ENCODE results near the gene GRIA3. TPM values are rescaled to one million over a fixed set of nuclear protein-coding genes. Genes with fewer than 3 reads are reported as not detected.

GRIA3 gene
- total RNA-seq, 1 experiment from 2014 or later: not detected

DNA sequence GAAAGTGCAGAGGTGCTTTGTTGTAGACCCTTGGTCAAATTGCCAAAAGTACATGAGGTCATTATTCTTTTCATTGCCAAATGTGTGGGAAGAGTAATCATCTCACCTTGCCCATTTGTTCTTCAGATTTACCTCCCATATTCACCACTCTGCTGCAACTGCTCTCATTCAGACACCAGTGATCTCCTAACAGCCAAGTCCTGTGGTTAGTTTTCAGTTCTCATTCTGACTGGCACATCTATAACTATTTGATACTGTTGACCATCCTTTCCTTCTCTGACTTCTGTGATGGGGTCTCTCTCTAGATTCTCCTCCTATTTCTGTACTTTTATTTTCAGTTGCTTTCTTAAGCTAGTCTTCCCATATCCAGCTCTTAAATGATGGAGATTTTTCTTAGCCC lies 39.8 kb downstream of the GRIA3 start:
- no peak overlapping the region for H2AFZ ChIP-seq (ENCODE audit: low read length)
- H3K27me3 ChIP-seq (ENCODE audit: low read length): no peaks in the 10 kb centered on the region
- ATAC-seq: no peak
- no peak overlapping the region for H3K27ac ChIP-seq (ENCODE audit: low read length)
- no peaks in the 10 kb centered on the region for H3K9me2 ChIP-seq (replicated peaks; ENCODE audit: low read length)
- TF ChIP-seq CTCF (conservative IDR thresholded peaks at IDR 0.05; ENCODE audit: low read depth, low read length) (no peak), EZH2phosphoT487 (IDR thresholded peaks at IDR 0.05; ENCODE audit: borderline replicate concordance, low read length) (no peak), EZH2 (IDR thresholded peaks at IDR 0.05; ENCODE audit: low read length, unreplicated experiment) (no peak)
- ChIA-PET CTCF (no interaction called here), POLR2A (ENCODE audit: unreplicated experiment) (no interaction called here)
- no TSS peak for BruUV-seq (replicated peaks)
- no peak overlapping the region for H3K4me2 ChIP-seq (ENCODE audit: low read length)
- H3F3A ChIP-seq (ENCODE audit: low read length, unreplicated experiment): no peaks in the 10 kb centered on the region
- H3K79me2 ChIP-seq (ENCODE audit: low read length): no peaks in the 10 kb centered on the region
- H3K4me1 ChIP-seq (ENCODE audit: insufficient read depth, low read length): no peaks in the 10 kb centered on the region
- no peaks in the 10 kb centered on the region for H3K9me3 ChIP-seq (ENCODE audit: low read length)
- no peak overlapping the region for H3K4me3 ChIP-seq (ENCODE audit: low read length)
- H3K9ac ChIP-seq (ENCODE audit: low read length): no peak overlapping the region
- H4K20me1 ChIP-seq (ENCODE audit: low read length): no peaks in the 10 kb centered on the region
- intact Hi-C loops (cut with micrococcal nuclease): no loop called here
- no peaks in the 10 kb centered on the region for H3K36me3 ChIP-seq (ENCODE audit: low read depth, low read length)
- DNase-seq: no peak

GRCh38 chrX:123230798-123231197 lies 46.7 kb downstream of the GRIA3 start:
- TF ChIP-seq CTCF (conservative IDR thresholded peaks at IDR 0.05; ENCODE audit: low read depth, low read length) (no peak), EZH2phosphoT487 (IDR thresholded peaks at IDR 0.05; ENCODE audit: borderline replicate concordance, low read length) (no peak), EZH2 (IDR thresholded peaks at IDR 0.05; ENCODE audit: low read length, unreplicated experiment) (no peak)
- Histone ChIP-seq H3K27ac (ENCODE audit: low read length) (no peak overlapping the region), H3K36me3 (ENCODE audit: low read depth, low read length) (no peaks in the 10 kb centered on the region), H3K9me3 (ENCODE audit: low read length) (no peaks in the 10 kb centered on the region), H3K9me2 (replicated peaks; ENCODE audit: low read length) (no peaks in the 10 kb centered on the region), H3K4me1 (ENCODE audit: insufficient read depth, low read length) (no peaks in the 10 kb centered on the region), H3K4me3 (ENCODE audit: low read length) (no peak overlapping the region), H3K9ac (ENCODE audit: low read length) (no peak overlapping the region), H3F3A (ENCODE audit: low read length, unreplicated experiment) (no peaks in the 10 kb centered on the region), H2AFZ (ENCODE audit: low read length) (no peak overlapping the region), H3K27me3 (ENCODE audit: low read length) (no peaks in the 10 kb centered on the region), H3K79me2 (ENCODE audit: low read length) (no peaks in the 10 kb centered on the region), H4K20me1 (ENCODE audit: low read length) (no peaks in the 10 kb centered on the region), H3K4me2 (ENCODE audit: low read length) (no peak overlapping the region)
- intact Hi-C loops (cut with micrococcal nuclease): no loop called here
- BruUV-seq (replicated peaks): no TSS peak
- ChIA-PET POLR2A (ENCODE audit: unreplicated experiment) (no interaction called here), CTCF (no interaction called here)
- no peak for ATAC-seq
- no peak for DNase-seq

DNA sequence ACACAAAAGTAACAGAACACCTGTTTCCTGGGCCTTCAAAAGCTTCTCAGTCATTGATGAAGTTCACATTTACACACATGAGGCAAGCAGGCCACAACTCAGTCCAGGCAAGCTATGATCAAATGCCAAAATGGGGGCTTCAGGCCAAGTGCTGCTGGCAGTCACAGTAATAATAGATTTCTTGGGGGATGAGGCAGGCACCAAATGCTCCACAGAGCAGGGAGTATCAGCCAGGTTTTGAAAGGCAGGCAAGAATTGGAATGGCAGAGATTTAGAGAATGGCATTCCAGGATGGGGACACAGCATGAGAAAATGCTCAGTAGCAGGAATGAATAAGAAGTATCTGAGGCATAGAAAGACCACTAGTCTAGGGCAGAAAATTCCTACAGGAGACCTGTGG lies 52.8 kb downstream of the GRIA3 start:
- Histone ChIP-seq H4K20me1 (ENCODE audit: low read length) (no peaks in the 10 kb centered on the region), H3K36me3 (ENCODE audit: low read depth, low read length) (no peaks in the 10 kb centered on the region), H3K27me3 (ENCODE audit: low read length) (no peaks in the 10 kb centered on the region), H3K9ac (ENCODE audit: low read length) (no peak overlapping the region), H3F3A (ENCODE audit: low read length, unreplicated experiment) (no peaks in the 10 kb centered on the region), H3K9me2 (replicated peaks; ENCODE audit: low read length) (no peaks in the 10 kb centered on the region), H3K4me3 (ENCODE audit: low read length) (no peak overlapping the region), H3K27ac (ENCODE audit: low read length) (no peak overlapping the region), H3K9me3 (ENCODE audit: low read length) (no peaks in the 10 kb centered on the region), H3K79me2 (ENCODE audit: low read length) (no peaks in the 10 kb centered on the region), H2AFZ (ENCODE audit: low read length) (no peak overlapping the region), H3K4me1 (ENCODE audit: insufficient read depth, low read length) (no peaks in the 10 kb centered on the region), H3K4me2 (ENCODE audit: low read length) (no peak overlapping the region)
- TF ChIP-seq EZH2phosphoT487 (IDR thresholded peaks at IDR 0.05; ENCODE audit: borderline replicate concordance, low read length) (no peak), EZH2 (IDR thresholded peaks at IDR 0.05; ENCODE audit: low read length, unreplicated experiment) (no peak), CTCF (conservative IDR thresholded peaks at IDR 0.05; ENCODE audit: low read depth, low read length) (no peak)
- no TSS peak for BruUV-seq (replicated peaks)
- intact Hi-C loops (cut with micrococcal nuclease): no loop called here
- ChIA-PET CTCF (no interaction called here), POLR2A (ENCODE audit: unreplicated experiment) (no interaction called here)
- ATAC-seq (no peak), DNase-seq (no peak)
